IMR-90 (cell line): ENCODE results near the gene SLC38A11. TPM values are rescaled to one million over a fixed set of nuclear protein-coding genes. Genes with fewer than 3 reads are reported as not detected.

ENCODE experiments used
- ATAC-seq: fragments of 200-7000 bp; cut with Tn5 transposase; 2 replicates; pipeline ENCODE4 v1.9.1; 2020; ENCODE audit warnings: low read depth, mild to moderate bottlenecking, moderate library complexity
- BruUV-seq: library from RNA; stranded (reverse); fragments of 400-500 nt; replicated peaks from 2 replicates; lab custom pipeline; 2021; lab: Mats Ljungman, UMichigan
- CTCF ChIA-PET: fragments of 300-600 bp; formaldehyde crosslinking; extraction: SDS; loops from one replicate; lab custom pipeline; 2021; ENCODE audit warnings: antibody characterized with exemption; lab: Yijun Ruan, JAX
- POLR2A ChIA-PET: fragments of 300-600 bp; sonication (Branson Sonifier 250); formaldehyde crosslinking; loops from one replicate; lab custom pipeline; 2022; ENCODE audit warnings: antibody characterized with exemption; ENCODE audit not compliant: unreplicated experiment; lab: Charles Lee
- DNase-seq: peaks from one replicate; pipeline ENCODE4 v3.0.0; 2013
- H2AFZ ChIP-seq: replicated peaks from 2 replicates; pipeline ENCODE3; 2013; ENCODE audit warnings: low read length, mild to moderate bottlenecking; ENCODE audit not compliant: poor library complexity
- H2AK5ac ChIP-seq: 2 replicates; pipeline ENCODE4 v1.6.1; 2013; ENCODE audit warnings: low read depth, low read length, inconsistent platforms
- H2AK9ac ChIP-seq: replicated peaks from 2 replicates; pipeline ENCODE3; 2013; ENCODE audit warnings: mild to moderate bottlenecking, low read depth, low read length, moderate library complexity; ENCODE audit not compliant: poor library complexity
- H2BK120ac ChIP-seq: 2 replicates; pipeline ENCODE4 v1.6.1; 2013; ENCODE audit warnings: low read depth, low read length, inconsistent platforms
- H2BK15ac ChIP-seq: 3 replicates; pipeline ENCODE4 v1.6.1; 2013; ENCODE audit warnings: low read depth, low read length, inconsistent platforms
- H2BK20ac ChIP-seq: 2 replicates; pipeline ENCODE4 v1.6.1; 2013; ENCODE audit warnings: low read depth, mild to moderate bottlenecking, inconsistent platforms, low read length, moderate library complexity
- H2BK5ac ChIP-seq: 2 replicates; pipeline ENCODE4 v1.6.1; 2013; ENCODE audit warnings: mild to moderate bottlenecking, low read depth, low read length, inconsistent platforms; ENCODE audit not compliant: poor library complexity, severe bottlenecking
- H3K14ac ChIP-seq: replicated peaks from 2 replicates; pipeline ENCODE4 v1.6.1; 2013; ENCODE audit warnings: low read depth, low read length, inconsistent platforms
- H3K18ac ChIP-seq: 2 replicates; pipeline ENCODE4 v1.6.1; 2013; ENCODE audit warnings: low read depth, low read length, control low read depth
- H3K23ac ChIP-seq: 2 replicates; pipeline ENCODE4 v1.6.1; 2013; ENCODE audit warnings: low read depth, low read length, inconsistent platforms
- H3K27ac ChIP-seq: 2 replicates; pipeline ENCODE4 v1.5.1; 2013; ENCODE audit warnings: mild to moderate bottlenecking, control low read depth, low read length; ENCODE audit not compliant: insufficient read depth
- H3K27me3 ChIP-seq: 2 replicates; pipeline ENCODE4 v1.6.1; 2013; ENCODE audit warnings: low read length; ENCODE audit not compliant: control insufficient read depth, insufficient read depth
- H3K36me3 ChIP-seq: 2 replicates; pipeline ENCODE4 v1.6.1; 2013; ENCODE audit warnings: low read length, mixed read lengths; ENCODE audit not compliant: control insufficient read depth, insufficient read depth
- H3K4ac ChIP-seq: 2 replicates; pipeline ENCODE4 v1.6.1; 2013; ENCODE audit warnings: low read depth, low read length, inconsistent platforms
- H3K4me1 ChIP-seq: 2 replicates; pipeline ENCODE4 v1.6.1; 2013; ENCODE audit warnings: low read length, mixed read lengths; ENCODE audit not compliant: control insufficient read depth, insufficient read depth
- H3K4me2 ChIP-seq: 2 replicates; pipeline ENCODE4 v1.6.1; 2013; ENCODE audit warnings: low read depth, mild to moderate bottlenecking, control low read depth, low read length, moderate library complexity
- H3K4me3 ChIP-seq: 2 replicates; pipeline ENCODE4 v1.5.1; 2013; ENCODE audit warnings: low read depth, mild to moderate bottlenecking, control low read depth, low read length, moderate library complexity; ENCODE audit not compliant: insufficient read depth
- H3K56ac ChIP-seq: 2 replicates; pipeline ENCODE4 v1.6.1; 2013; ENCODE audit warnings: low read length, inconsistent platforms; ENCODE audit not compliant: insufficient read depth; ENCODE audit errors: extremely low read depth
- H3K79me1 ChIP-seq, 2 experiments: 2 replicates each; pipeline ENCODE4 v1.6.1; 2013; ENCODE audit warnings: low read length in 2 of 2, inconsistent platforms in 1 of 2, low read depth in 1 of 2
- H3K9ac ChIP-seq: 2 replicates; pipeline ENCODE4 v1.6.1; 2013; ENCODE audit warnings: low read depth, low read length, control low read depth
- H3K9me1 ChIP-seq: 2 replicates; pipeline ENCODE4 v1.6.1; 2013; ENCODE audit warnings: low read length, inconsistent platforms; ENCODE audit not compliant: insufficient read depth
- H3K9me3 ChIP-seq: 2 replicates; pipeline ENCODE4 v1.6.1; 2013; ENCODE audit warnings: low read length; ENCODE audit not compliant: control insufficient read depth, insufficient read depth
- H4K20me1 ChIP-seq: 2 replicates; pipeline ENCODE4 v1.6.1; 2013; ENCODE audit warnings: low read length, inconsistent platforms; ENCODE audit not compliant: insufficient read depth
- H4K5ac ChIP-seq: 2 replicates; pipeline ENCODE4 v1.6.1; 2013; ENCODE audit warnings: mild to moderate bottlenecking, low read depth, low read length, control low read depth
- H4K8ac ChIP-seq, 2 experiments: 2 replicates each; pipeline ENCODE4 v1.6.1; 2013; ENCODE audit warnings: low read depth in 2 of 2, low read length in 2 of 2, control low read depth in 1 of 2, inconsistent platforms in 1 of 2
- H4K91ac ChIP-seq: 2 replicates; pipeline ENCODE4 v1.6.1; 2013; ENCODE audit warnings: low read depth, low read length, inconsistent platforms; ENCODE audit not compliant: insufficient read depth
- BHLHE40 ChIP-seq: fragments of 150-350 bp; IDR thresholded peaks from 2 replicates; pipeline ENCODE4 v1.6.1; 2016; ENCODE audit warnings: mild to moderate bottlenecking, low read depth, low read length
- CEBPB ChIP-seq: IDR thresholded peaks from 2 replicates; pipeline ENCODE4 v1.6.1; 2012; ENCODE audit warnings: low read depth, low read length, improper control_type of control experiment
- MAZ ChIP-seq: IDR thresholded peaks from 2 replicates; pipeline ENCODE4 v1.6.1; 2012; ENCODE audit warnings: low read depth, mild to moderate bottlenecking, low read length, improper control_type of control experiment, moderate library complexity, borderline replicate concordance
- MXI1 ChIP-seq: IDR thresholded peaks from 2 replicates; pipeline ENCODE4 v1.6.1; 2012; ENCODE audit warnings: low read depth, mild to moderate bottlenecking, low read length, moderate library complexity, borderline replicate concordance
- NFE2L2 ChIP-seq: fragments of 150-350 bp; IDR thresholded peaks from 2 replicates; pipeline ENCODE4 v1.6.1; 2016; ENCODE audit warnings: low read depth, mild to moderate bottlenecking, low read length
- RCOR1 ChIP-seq: IDR thresholded peaks from 2 replicates; pipeline ENCODE4 v1.6.1; 2012; ENCODE audit warnings: mild to moderate bottlenecking, low read length, improper control_type of control experiment; ENCODE audit not compliant: insufficient replicate concordance
- WGBS, 2 experiments: methylation state at CpG; one replicate each; pipeline versions ENCODE4 v1.1.5 to v1.1.7; 2013; ENCODE audit warnings: missing lambda C conversion rate in 2 of 2; ENCODE audit not compliant: insufficient read length in 1 of 2; ENCODE audit errors: extremely low coverage in 2 of 2; 5-methylcytosine and 5-hydroxymethylcytosine counted together
- dilution Hi-C: fragments of 300-500 bp; cut with HindIII; formaldehyde crosslinking; loops from one replicate; pipeline ENCODE4 v1.14.3; 2018; ENCODE audit warnings: low sequenced_read_pairs; ENCODE audit not compliant: unreplicated experiment
- in situ Hi-C: fragments of 300-500 bp; cut with MboI; formaldehyde crosslinking; loops from 3 replicates; pipeline ENCODE4 v1.14.3; 2019; ENCODE audit warnings: low sequenced_read_pairs, inconsistent platforms, mixed read lengths
- intact Hi-C: fragments of 100-400 bp; cut with micrococcal nuclease; formaldehyde crosslinking; loops from 2 replicates; pipeline ENCODE4 v1.10.0; 2022
- polyA plus RNA-seq, 3 experiments: library from polyadenylated mRNA; depleted of rRNA; stranded (reverse); fragments of >200 nt; gene quantifications; 2 replicates each; pipeline ENCODE4 v1.2.3, GENCODE V29; 2012; ENCODE audit warnings: low replicate concordance in 1 of 3
- total RNA-seq: library from RNA; depleted of rRNA; stranded (reverse); fragments of >200 nt; gene quantifications from 2 replicates; pipeline ENCODE4 v1.2.3, GENCODE V29; 2012

The SLC38A11 gene
- total and polyA plus RNA-seq, 2 of the 4 experiments (the other 2 are of a cell fraction), result 0.18 to 0.21 TPM

- Histone ChIP-seq H2BK5ac (no peak overlapping the region), H2AK9ac (no peak overlapping the region), H3K4ac (no peak overlapping the region), H4K8ac (no peak overlapping the region), H3K36me3 (no peaks in the 10 kb centered on the region), H2BK120ac (no peak overlapping the region), H3K9ac (no peak overlapping the region), H3K79me1 (no peaks in the 10 kb centered on the region), H2AK5ac (no peak overlapping the region), H3K27me3 (no peaks in the 10 kb centered on the region), H3K56ac (no peak overlapping the region), H2AFZ (no peak overlapping the region), H3K18ac (peak overlapping the region; percentile 3; the same call in 1 of the 2 replicates), H4K20me1 (no peaks in the 10 kb centered on the region), H4K91ac (no peak overlapping the region), H2BK20ac (no peak overlapping the region), H2BK15ac (no peak overlapping the region), H3K27ac (no peak overlapping the region), H3K9me1 (0 out of 2 replicates have a peak, but pooled peaks cover 3% of the 10 kb centered on the region), H3K4me1 (peaks cover 6% of the 10 kb centered on the region), H3K4me3 (no peak overlapping the region), H3K14ac (no peak overlapping the region), H3K9me3 (no peaks in the 10 kb centered on the region), H3K23ac (no peak overlapping the region), H3K4me2 (no peak overlapping the region), H4K5ac (no peak overlapping the region)
- no TSS peak for BruUV-seq
- ChIA-PET POLR2A (no interaction called here), CTCF (no interaction called here)
- no CpG with 5 or more reads among the region's 6 CpGs for WGBS, 2 experiments
- intact Hi-C loops, result no loop called here
- in situ Hi-C loops, result loop anchor here (25.0 kb wide), 1 partner anchor 168 kb away; no protein-coding TSS in a partner anchor
- dilution Hi-C loops, result no loop called here
- TF ChIP-seq MXI1 (no peak), NFE2L2 (no peak), BHLHE40 (no peak), CEBPB (no peak), RCOR1 (no peak), MAZ (no peak)
- DNase-seq, result no peak
- ATAC-seq, result no peak
Measured at GRCh38 chr2:164905307-164905706, 50.0 kb downstream of the SLC38A11 start.
